Large intestine (tissue), 3 donors: ENCODE data around the gene ZNF23. TPM values are rescaled to one million over a fixed set of nuclear protein-coding genes. Genes with fewer than 3 reads are reported as not detected.

Experiments
- DNase-seq, 2 donors: peaks; one replicate each; pipeline versions ENCODE4 v3.0.0 to v3.0.0-alpha.2; 2013
- H3K27ac ChIP-seq: one replicate; pipeline ENCODE4 v1.5.1; 2013; ENCODE audit warnings: low read length
- H3K27me3 ChIP-seq: 2 replicates; pipeline ENCODE4 v1.6.1; 2013; ENCODE audit warnings: low read length; ENCODE audit not compliant: control insufficient read depth, insufficient read depth
- H3K36me3 ChIP-seq: 2 replicates; pipeline ENCODE4 v1.6.1; 2013; ENCODE audit warnings: low read length; ENCODE audit not compliant: control insufficient read depth, insufficient read depth
- H3K4me1 ChIP-seq: one replicate; pipeline ENCODE4 v1.6.1; 2013; ENCODE audit warnings: low read length; ENCODE audit not compliant: control insufficient read depth, insufficient read depth
- H3K4me3 ChIP-seq: one replicate; pipeline ENCODE4 v1.5.1; 2013; ENCODE audit warnings: low read length
- H3K9me3 ChIP-seq: one replicate; pipeline ENCODE4 v1.6.1; 2013; ENCODE audit warnings: mild to moderate bottlenecking, low read depth, low read length, moderate library complexity; ENCODE audit not compliant: control insufficient read depth
- WGBS: methylation state at CpG from one replicate; pipeline ENCODE4 v1.1.5; 2013; ENCODE audit warnings: low lambda C conversion rate; ENCODE audit not compliant: insufficient coverage; 5-methylcytosine and 5-hydroxymethylcytosine counted together
- polyA plus RNA-seq: library from polyadenylated mRNA; unstranded; fragments of 120-200 nt; gene quantifications from one replicate; pipeline ENCODE4 v1.2.1, GENCODE V29; 2013

Gene ZNF23
- polyA plus RNA-seq, 1 donor = 11.6 TPM

DNA sequence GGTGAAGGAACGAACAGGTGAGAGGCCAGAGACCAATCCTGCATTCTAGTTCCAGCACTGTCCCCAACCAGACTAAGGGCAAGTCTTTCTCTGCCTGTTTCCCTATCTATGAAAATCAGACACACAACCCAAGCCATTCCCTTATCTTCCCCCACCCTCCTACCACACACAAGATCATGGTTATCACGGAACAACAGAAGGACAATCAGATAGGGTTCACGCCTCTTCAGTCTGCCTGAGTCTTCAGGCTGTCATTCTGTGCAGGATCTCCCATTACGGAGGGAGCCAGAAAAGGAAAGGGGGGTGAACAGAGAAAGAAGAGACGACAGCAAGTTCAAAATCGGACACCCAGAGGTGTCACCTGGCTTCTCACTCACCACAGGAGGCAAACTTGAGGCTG is 31.3 kb downstream of the ZNF23 start:
- Histone ChIP-seq H3K4me3 (no peak overlapping the region), H3K4me1 (no peaks in the 10 kb centered on the region), H3K9me3 (no peaks in the 10 kb centered on the region), H3K27me3 (peaks cover 23% of the 10 kb centered on the region), H3K36me3 (no peaks in the 10 kb centered on the region), H3K27ac (no peak overlapping the region)
- WGBS = 100% methylated on average over 1 of the region's 6 CpGs
- no peak for DNase-seq

GRCh38 chr16:71429581-71429980 is 32.5 kb downstream of the ZNF23 start:
- H3K36me3 ChIP-seq = no peaks in the 10 kb centered on the region
- H3K27ac ChIP-seq = no peak overlapping the region
- no peak overlapping the region for H3K4me3 ChIP-seq
- no peaks in the 10 kb centered on the region for H3K9me3 ChIP-seq
- H3K4me1 ChIP-seq = no peaks in the 10 kb centered on the region
- DNase-seq = no peak
- WGBS = 78% methylated on average over 1 of the region's 3 CpGs
- peaks cover 35% of the 10 kb centered on the region for H3K27me3 ChIP-seq

DNA sequence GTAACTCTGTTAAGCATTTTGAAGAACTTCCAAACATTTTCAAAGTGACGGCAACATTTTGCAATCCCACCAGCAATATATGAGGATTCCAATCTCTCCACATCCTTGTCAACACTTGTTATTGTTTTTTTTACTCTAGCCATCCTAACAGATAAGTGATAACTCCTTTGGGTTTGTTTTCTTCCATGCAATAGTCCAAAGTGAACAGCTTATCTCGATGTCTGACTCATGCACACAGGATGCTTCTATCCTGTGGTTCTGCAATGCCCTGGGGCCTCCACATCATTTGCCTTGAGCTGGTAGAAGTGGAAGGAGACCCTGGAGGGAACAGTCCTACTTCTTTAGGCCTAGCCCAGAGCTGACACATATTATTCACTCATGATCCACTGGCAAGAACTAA is 33.2 kb downstream of the ZNF23 start:
- H3K27ac ChIP-seq = no peak overlapping the region
- no peak overlapping the region for H3K4me3 ChIP-seq
- no peaks in the 10 kb centered on the region for H3K9me3 ChIP-seq
- no peaks in the 10 kb centered on the region for H3K36me3 ChIP-seq
- H3K4me1 ChIP-seq = no peaks in the 10 kb centered on the region
- no CpG with 5 or more reads among the region's 2 CpGs for WGBS
- DNase-seq = no peak
- peaks cover 42% of the 10 kb centered on the region for H3K27me3 ChIP-seq

GRCh38 chr16:71428385-71428784 is 33.7 kb downstream of the ZNF23 start:
- Histone ChIP-seq H3K27me3 (peaks cover 45% of the 10 kb centered on the region), H3K4me1 (no peaks in the 10 kb centered on the region), H3K27ac (no peak overlapping the region), H3K36me3 (no peaks in the 10 kb centered on the region), H3K4me3 (no peak overlapping the region), H3K9me3 (no peaks in the 10 kb centered on the region)
- DNase-seq = no peak

GRCh38 chr16:71426880-71427615 is 35.0 kb downstream of the ZNF23 start:
- H3K9me3 ChIP-seq = no peaks in the 10 kb centered on the region
- WGBS = 70% methylated on average over 2 of the region's 12 CpGs
- no peaks in the 10 kb centered on the region for H3K4me1 ChIP-seq
- H3K36me3 ChIP-seq = no peaks in the 10 kb centered on the region
- no peak overlapping the region for H3K4me3 ChIP-seq
- peaks cover 46% of the 10 kb centered on the region for H3K27me3 ChIP-seq
- no peak overlapping the region for H3K27ac ChIP-seq
- DNase-seq = no peak

- Histone ChIP-seq H3K27me3 (peaks cover 46% of the 10 kb centered on the region), H3K4me3 (no peak overlapping the region), H3K9me3 (no peaks in the 10 kb centered on the region), H3K4me1 (no peaks in the 10 kb centered on the region), H3K27ac (no peak overlapping the region), H3K36me3 (no peaks in the 10 kb centered on the region)
- DNase-seq = peak in 1 of 2 donors; percentile 76
- no CpG with 5 or more reads among the region's 48 CpGs for WGBS
These were observed 35.8 kb downstream of the ZNF23 start for GRCh38 chr16:71426069-71426879.

DNA sequence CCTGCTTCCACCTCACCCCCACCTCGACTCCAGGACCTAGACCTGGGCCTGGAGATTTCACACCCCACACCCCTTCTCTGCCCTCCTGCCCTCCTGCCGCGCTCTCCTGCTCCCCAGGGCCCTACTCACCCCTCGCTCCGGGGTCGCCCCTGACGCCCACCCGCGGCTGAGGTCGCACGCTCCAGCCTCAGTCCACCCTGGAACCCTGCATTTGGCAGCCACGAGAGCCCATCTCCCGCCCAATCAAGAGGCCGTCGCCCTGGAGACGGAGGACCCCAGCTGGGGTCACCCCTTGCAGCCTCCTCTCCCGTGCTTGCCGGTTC is 36.3 kb downstream of the ZNF23 start:
- H3K4me3 ChIP-seq = no peak overlapping the region
- no peaks in the 10 kb centered on the region for H3K9me3 ChIP-seq
- WGBS = 18% methylated on average over 3 of the region's 18 CpGs
- no peaks in the 10 kb centered on the region for H3K4me1 ChIP-seq
- no peak overlapping the region for H3K27ac ChIP-seq
- H3K36me3 ChIP-seq = no peaks in the 10 kb centered on the region
- DNase-seq = no peak
- H3K27me3 ChIP-seq = peaks cover 46% of the 10 kb centered on the region

- no peak overlapping the region for H3K4me3 ChIP-seq
- WGBS = no CpG with 5 or more reads among the region's 6 CpGs
These were observed 37.4 kb downstream of the ZNF23 start for GRCh38 chr16:71424626-71425025.

GRCh38 chr16:71423865-71424264 is 38.2 kb downstream of the ZNF23 start:
- Histone ChIP-seq H3K36me3 (no peaks in the 10 kb centered on the region), H3K4me3 (no peak overlapping the region), H3K4me1 (no peaks in the 10 kb centered on the region), H3K27ac (no peak overlapping the region), H3K27me3 (peaks cover 39% of the 10 kb centered on the region), H3K9me3 (no peaks in the 10 kb centered on the region)
- no peak for DNase-seq
- WGBS = 89% methylated on average over 3 of the region's 7 CpGs

More at GRCh38 chr16:71424626-71425025, 37.4 kb downstream of the ZNF23 start:
- Histone ChIP-seq H3K4me1 (no peaks in the 10 kb centered on the region), H3K27ac (no peak overlapping the region), H3K27me3 (peaks cover 42% of the 10 kb centered on the region), H3K36me3 (no peaks in the 10 kb centered on the region), H3K9me3 (no peaks in the 10 kb centered on the region)
- DNase-seq = no peak

DNA sequence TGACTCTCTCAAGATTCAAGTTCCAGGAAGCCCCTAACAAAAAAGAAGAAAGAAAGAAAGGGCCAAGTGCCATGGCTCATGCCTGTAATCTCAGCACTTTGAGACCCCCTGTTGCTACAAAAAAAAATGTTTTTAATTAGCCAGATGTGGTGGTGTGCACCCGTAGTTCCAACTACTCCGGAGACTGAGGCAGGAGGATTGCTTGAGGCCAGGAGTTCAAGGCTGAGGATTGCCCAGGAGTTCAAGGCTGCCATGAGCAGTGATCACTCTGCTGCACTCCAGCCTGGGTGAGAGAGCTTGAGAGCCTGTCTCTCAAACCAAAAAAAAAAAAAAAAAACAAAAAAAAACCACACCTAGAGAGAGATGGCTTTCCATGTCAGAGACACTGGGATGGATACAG is 39.0 kb downstream of the ZNF23 start:
- WGBS = 90% methylated on average over 2 of the region's 2 CpGs
- DNase-seq = no peak
- Histone ChIP-seq H3K4me1 (no peaks in the 10 kb centered on the region), H3K27me3 (peaks cover 39% of the 10 kb centered on the region), H3K4me3 (no peak overlapping the region), H3K36me3 (no peaks in the 10 kb centered on the region), H3K27ac (no peak overlapping the region), H3K9me3 (no peaks in the 10 kb centered on the region)

DNA sequence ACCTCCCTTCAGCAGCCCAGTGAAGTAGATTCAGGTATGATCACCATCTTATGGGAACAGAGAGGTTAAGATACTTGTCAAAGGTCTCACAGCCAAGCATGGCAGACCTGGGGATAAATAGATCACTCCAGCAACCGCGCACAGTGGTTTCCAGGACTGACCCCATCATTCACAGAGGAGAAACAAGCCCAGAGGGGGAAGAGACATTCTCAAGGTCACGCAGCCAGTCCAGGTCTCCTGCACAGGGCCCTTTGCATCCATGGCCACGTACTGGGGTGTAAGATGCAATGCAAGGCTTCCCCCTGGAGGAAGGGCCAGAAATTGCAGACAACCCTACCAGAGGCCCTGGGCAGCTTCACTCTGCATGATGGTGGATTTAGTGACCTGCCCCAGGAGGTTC is 40.1 kb downstream of the ZNF23 start:
- no CpG with 5 or more reads among the region's 4 CpGs for WGBS
- H3K27me3 ChIP-seq = peaks cover 35% of the 10 kb centered on the region
- no peak for DNase-seq

More for the DNA sequence above, 40.1 kb downstream of the ZNF23 start:
- H3K27ac ChIP-seq = no peak overlapping the region
- H3K4me1 ChIP-seq = no peaks in the 10 kb centered on the region
- H3K4me3 ChIP-seq = no peak overlapping the region
- no peaks in the 10 kb centered on the region for H3K36me3 ChIP-seq
- H3K9me3 ChIP-seq = no peaks in the 10 kb centered on the region
